BLaER1 treated with 17β-estradiol and CSF1 and Interleukin-3, amounts not matched to agents 10 nM and 100 nM (cell line): ENCODE data around the gene MYO9B.
"Not testable (repeated sequence)": the region's sequence is repeated elsewhere in the genome, so short reads cannot be mapped to it uniquely, and the experiment has no call there.

ENCODE experiments used
- H3K27ac ChIP-seq, 11 experiments: shearing (Covaris generic); formaldehyde crosslinking; 2 replicates each; pipeline ENCODE4 v1.8.1; 2022
- H3K27me3 ChIP-seq, 11 experiments: shearing (Covaris generic); formaldehyde crosslinking; 2 replicates each; pipeline ENCODE4 v1.8.1; 2022
- H3K36me3 ChIP-seq, 11 experiments: shearing (Covaris generic); formaldehyde crosslinking; 2 replicates each; pipeline ENCODE4 v1.8.1; 2022
- H3K4me1 ChIP-seq, 10 experiments: shearing (Covaris generic); formaldehyde crosslinking; 2 replicates each; pipeline ENCODE4 v1.8.1; 2022
- H3K4me2 ChIP-seq, 11 experiments: shearing (Covaris generic); formaldehyde crosslinking; 2 replicates each; pipeline ENCODE4 v1.8.1; 2022
- H3K4me3 ChIP-seq, 10 experiments: shearing (Covaris generic); formaldehyde crosslinking; 2 replicates each; pipeline ENCODE4 v1.8.1; 2022
- H3K9ac ChIP-seq, 11 experiments: shearing (Covaris generic); formaldehyde crosslinking; 2 replicates each; pipeline ENCODE4 v1.8.1; 2022
- H3K9me3 ChIP-seq, 11 experiments: shearing (Covaris generic); formaldehyde crosslinking; replicated peaks in 1 of 11; 2 replicates each; pipeline ENCODE4 v1.8.1; 2022
- H4K20me1 ChIP-seq, 11 experiments: shearing (Covaris generic); formaldehyde crosslinking; 2 replicates each; pipeline ENCODE4 v1.8.1; 2022
- Cebpa-rat ChIP-seq, 11 experiments: shearing (Covaris generic); IDR thresholded peaks; 2 replicates each; pipeline ENCODE4 v1.8.1; 2022

Gene MYO9B

DNA sequence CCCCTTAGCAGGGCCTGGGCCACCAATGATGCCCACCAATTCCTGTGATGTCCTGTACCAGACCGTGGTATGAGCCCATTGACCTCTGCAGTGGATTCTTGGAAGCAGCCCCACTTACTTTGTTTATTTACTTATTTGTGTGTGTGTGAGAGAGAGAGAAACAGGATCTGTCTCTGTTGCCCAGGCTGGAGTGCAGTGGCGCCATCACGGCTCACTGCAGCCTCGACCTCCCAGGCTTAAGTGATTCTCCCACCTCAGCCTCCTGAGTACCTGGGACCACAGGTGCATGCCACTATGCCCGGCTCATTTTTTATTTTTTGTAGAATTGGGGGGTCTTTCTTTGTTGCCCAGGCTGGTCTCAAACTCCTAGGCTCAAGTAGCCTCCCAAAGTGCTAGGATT is 13.0 kb downstream of the MYO9B start:
- Histone ChIP-seq H3K36me3 (peaks cover 39 to 81% (median 62%) of the 10 kb centered on the region in 11 experiments), H4K20me1 (peaks cover 48 to 99% (median 89%) of the 10 kb centered on the region in 11 experiments; a peak in 21 of 22 replicates), H3K4me1 (peaks cover 55 to 100% (median 64%) of the 10 kb centered on the region in 10 experiments), H3K4me3 (no peak overlapping the region), H3K9me3 (peaks cover 0 to 8% (median 3%) of the 10 kb centered on the region in 11 experiments; a peak in 5 of 22 replicates), H3K27me3 (no peaks in the 10 kb centered on the region), H3K27ac (peak overlapping the region in 9 of 11 experiments; percentile 15 to 98 (median 80); a peak in 13 of 22 replicates), H3K4me2 (peak overlapping the region in 7 of 11 experiments; percentile 80 to 100 (median 88); a peak in 12 of 22 replicates), H3K9ac (peak overlapping the region in 4 of 11 experiments; percentile 31 to 87 (median 77); a peak in 4 of 22 replicates)
- no peak for TF ChIP-seq Cebpa-rat (IDR thresholded peaks at IDR 0.05)

DNA sequence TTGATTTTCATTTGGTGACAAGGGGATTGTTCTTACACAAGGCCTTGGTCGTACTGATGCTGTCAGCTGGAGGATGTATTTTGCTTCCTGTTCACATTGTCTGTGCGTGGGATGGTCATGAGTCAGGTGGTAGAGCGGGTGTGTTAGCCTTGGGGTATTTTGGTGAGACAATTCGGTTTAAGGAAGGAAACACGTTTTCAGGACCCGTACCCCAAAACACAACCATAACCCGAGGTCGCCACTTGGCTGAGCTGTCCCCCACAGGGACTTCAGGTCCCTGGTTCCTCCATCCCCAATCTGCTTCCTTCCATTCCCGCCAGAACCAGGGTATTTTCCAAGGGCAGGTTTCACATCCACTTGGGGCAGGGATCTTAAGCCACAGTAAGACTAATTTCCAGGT is 15.0 kb downstream of the MYO9B start:
- Histone ChIP-seq H3K4me3 (peak overlapping the region in 1 of 10 experiments; percentile 49; a peak in 2 of 20 replicates), H3K36me3 (peaks cover 35 to 73% (median 55%) of the 10 kb centered on the region in 11 experiments), H3K9me3 (peaks cover 0 to 8% (median 3%) of the 10 kb centered on the region in 11 experiments; a peak in 5 of 22 replicates), H3K4me1 (peaks cover 52 to 100% (median 68%) of the 10 kb centered on the region in 10 experiments), H3K27ac (peak overlapping the region; percentile 71 to 98 (median 80)), H4K20me1 (peaks cover 36 to 99% (median 89%) of the 10 kb centered on the region in 11 experiments; a peak in 21 of 22 replicates), H3K27me3 (no peaks in the 10 kb centered on the region), H3K9ac (peak overlapping the region; percentile 44 to 87 (median 67); a peak in 18 of 22 replicates), H3K4me2 (peak overlapping the region; percentile 72 to 100 (median 86))
- no peak for TF ChIP-seq Cebpa-rat (IDR thresholded peaks at IDR 0.05)

DNA sequence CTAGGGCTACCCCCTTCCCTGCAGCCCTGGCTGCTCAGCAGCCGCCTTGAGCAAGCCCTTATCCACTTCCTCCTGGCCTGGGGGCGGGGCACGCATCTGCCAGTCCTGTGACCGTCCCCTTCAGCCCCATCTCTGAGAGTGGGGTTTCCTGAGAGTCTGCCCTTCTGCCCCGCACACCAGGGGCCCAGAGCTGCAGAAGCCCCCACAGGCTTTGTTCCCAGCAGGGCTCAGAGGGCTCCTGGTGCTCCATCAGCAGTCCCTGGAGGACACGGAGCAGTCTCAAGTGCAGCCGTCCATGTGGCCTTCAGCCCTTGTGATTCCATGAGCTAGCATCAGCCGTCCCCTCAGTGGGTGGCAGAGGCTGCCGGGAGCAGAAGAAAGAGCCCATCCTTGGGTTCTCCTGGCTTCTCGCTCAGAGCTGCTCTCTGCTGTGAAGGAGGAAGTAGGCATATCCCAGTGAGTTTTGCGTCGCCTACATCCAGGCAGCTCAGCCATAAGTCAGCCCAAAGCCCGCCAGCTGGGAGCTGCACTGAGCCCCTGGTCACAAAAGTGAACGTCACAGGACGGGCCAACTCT is 16.3 kb downstream of the MYO9B start:
- Histone ChIP-seq H3K9me3 (peaks cover 0 to 8% (median 3%) of the 10 kb centered on the region in 11 experiments; a peak in 5 of 22 replicates), H3K9ac (peak overlapping the region; percentile 18 to 87 (median 67); a peak in 17 of 22 replicates), H4K20me1 (peaks cover 34 to 97% (median 87%) of the 10 kb centered on the region in 11 experiments; a peak in 21 of 22 replicates), H3K4me1 (peaks cover 52 to 100% (median 74%) of the 10 kb centered on the region in 10 experiments), H3K27ac (peak overlapping the region; percentile 71 to 98 (median 80)), H3K27me3 (no peaks in the 10 kb centered on the region), H3K36me3 (peaks cover 27 to 62% (median 47%) of the 10 kb centered on the region in 11 experiments; a peak in 21 of 22 replicates), H3K4me3 (peak overlapping the region in 3 of 10 experiments; percentile 26 to 49 (median 38); a peak in 6 of 20 replicates), H3K4me2 (peak overlapping the region; percentile 72 to 100 (median 86))
- no peak for TF ChIP-seq Cebpa-rat (IDR thresholded peaks at IDR 0.05)

DNA sequence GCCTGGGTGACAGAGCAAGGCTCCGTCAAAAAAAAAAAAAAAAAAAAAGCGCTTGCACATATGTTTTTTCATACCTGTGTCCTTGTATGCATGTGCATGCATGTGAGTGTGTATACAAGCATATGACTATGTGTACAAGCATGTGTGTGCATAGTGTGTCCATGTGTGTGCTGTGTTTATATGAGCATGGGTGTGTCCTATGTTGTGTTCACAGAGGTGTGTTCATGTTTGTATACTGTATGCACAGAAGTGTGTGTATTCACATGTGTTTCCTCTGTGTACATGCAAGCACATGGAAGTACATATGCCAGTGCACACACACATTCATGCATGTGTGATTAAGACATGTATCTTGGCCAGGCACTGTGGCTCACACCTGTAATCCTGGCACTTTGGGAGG is 17.1 kb downstream of the MYO9B start:
- Histone ChIP-seq H3K4me3 (no peak overlapping the region), H3K4me1 (peaks cover 52 to 100% (median 82%) of the 10 kb centered on the region in 10 experiments), H4K20me1 (peaks cover 36 to 97% (median 87%) of the 10 kb centered on the region in 11 experiments; a peak in 21 of 22 replicates), H3K9ac (0 out of 22 replicates have a peak overlapping the region, but pooled peaks of 1 of the 11 experiments have one; percentile 34), H3K4me2 (peak overlapping the region in 4 of 11 experiments; percentile 87 to 100 (median 89); a peak in 8 of 22 replicates), H3K27ac (peak overlapping the region in 2 of 11 experiments; percentile 37 to 52; a peak in 2 of 22 replicates), H3K36me3 (peaks cover 22 to 62% (median 41%) of the 10 kb centered on the region in 11 experiments; a peak in 21 of 22 replicates), H3K9me3 (peaks cover 0 to 8% (median 3%) of the 10 kb centered on the region in 11 experiments; a peak in 5 of 22 replicates), H3K27me3 (no peaks in the 10 kb centered on the region)
- TF ChIP-seq Cebpa-rat (IDR thresholded peaks at IDR 0.05): no peak

DNA sequence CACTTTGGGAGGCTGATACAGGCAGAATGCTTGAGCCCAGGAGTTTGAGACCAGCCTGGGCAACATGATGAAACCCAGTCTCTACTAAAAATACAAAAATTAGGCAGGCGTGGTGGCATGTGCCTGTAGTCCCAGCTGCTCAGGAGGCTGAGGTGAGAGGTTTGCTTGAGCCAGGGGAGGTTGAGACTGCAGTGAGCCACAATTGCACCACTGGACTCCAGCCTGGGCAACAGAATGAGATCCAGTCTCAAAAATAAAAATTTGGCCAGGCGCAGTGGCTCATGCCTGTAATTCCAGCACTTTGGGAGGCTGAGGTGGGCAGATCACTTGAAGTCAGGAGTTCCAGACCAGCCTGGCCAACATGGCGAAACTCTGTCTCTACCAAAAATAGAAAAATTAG is 19.1 kb downstream of the MYO9B start:
- H3K27ac ChIP-seq: peak overlapping the region; percentile 2 to 53 (median 19); a peak in 10 of 22 replicates
- H3K4me2 ChIP-seq: peak overlapping the region; percentile 14 to 100 (median 45); a peak in 19 of 22 replicates
- H3K27me3 ChIP-seq, H3K4me3 ChIP-seq, H3K9me3 ChIP-seq: not testable (repeated sequence)
- peak overlapping the region in 6 of 11 experiments; percentile 5 to 36 (median 31); a peak in 4 of 22 replicates for H3K9ac ChIP-seq
- H3K4me1 ChIP-seq: peaks cover 41 to 97% (median 70%) of the 10 kb centered on the region in 10 experiments
- H3K36me3 ChIP-seq: peaks cover 27 to 70% (median 44%) of the 10 kb centered on the region in 11 experiments
- peaks cover 54 to 93% (median 83%) of the 10 kb centered on the region in 11 experiments for H4K20me1 ChIP-seq

DNA sequence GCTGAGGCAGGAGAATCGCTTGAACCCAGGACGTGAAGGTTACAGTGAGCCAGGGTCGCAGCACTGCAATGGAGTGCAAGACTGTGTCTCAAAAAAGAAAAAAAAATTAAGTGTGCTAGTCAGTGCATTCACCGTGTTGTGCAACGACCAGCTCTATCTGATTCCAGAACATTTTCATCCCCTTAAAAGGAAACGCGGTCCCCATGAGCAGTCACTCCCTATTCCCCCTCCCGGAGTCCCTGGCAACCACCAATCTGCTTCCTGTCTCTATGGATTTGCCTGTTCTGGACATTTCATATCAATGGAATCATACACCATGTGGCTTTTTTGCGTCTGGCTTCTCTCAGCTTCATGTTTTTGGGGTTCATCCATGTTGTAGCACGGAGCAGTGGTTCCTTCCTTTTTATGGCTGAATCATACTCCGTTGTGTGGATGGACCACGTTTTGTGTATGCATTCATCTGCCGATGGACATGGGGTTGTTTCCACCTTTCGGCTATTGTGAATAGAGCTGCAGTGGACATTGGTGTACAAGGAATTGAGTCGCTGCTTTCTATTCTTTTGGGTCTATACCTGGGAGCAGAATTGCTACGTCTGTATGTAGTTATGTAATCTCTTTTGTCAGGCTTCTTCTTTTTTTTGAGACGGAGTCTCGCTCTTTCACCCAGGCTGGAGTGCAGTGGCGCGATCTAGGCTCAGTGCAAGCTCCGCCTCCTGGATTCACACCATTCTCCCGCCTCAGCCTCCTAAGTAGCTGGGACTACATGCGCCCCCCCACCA is 19.8 kb downstream of the MYO9B start:
- Histone ChIP-seq H3K4me3 (no peak overlapping the region), H3K9ac (peak overlapping the region in 4 of 11 experiments; percentile 20 to 36 (median 31); a peak in 3 of 22 replicates), H3K4me1 (peaks cover 35 to 97% (median 68%) of the 10 kb centered on the region in 10 experiments), H3K4me2 (peak overlapping the region; percentile 14 to 100 (median 45); a peak in 17 of 22 replicates), H3K27me3 (no peaks in the 10 kb centered on the region), H3K9me3 (peaks cover 0 to 7% (median 3%) of the 10 kb centered on the region in 11 experiments; a peak in 5 of 22 replicates), H3K27ac (peak overlapping the region in 8 of 11 experiments; percentile 2 to 53 (median 25); a peak in 5 of 22 replicates), H4K20me1 (peaks cover 57 to 94% (median 88%) of the 10 kb centered on the region in 11 experiments), H3K36me3 (peaks cover 27 to 75% (median 50%) of the 10 kb centered on the region in 11 experiments)
- TF ChIP-seq Cebpa-rat (IDR thresholded peaks at IDR 0.05): no peak

DNA sequence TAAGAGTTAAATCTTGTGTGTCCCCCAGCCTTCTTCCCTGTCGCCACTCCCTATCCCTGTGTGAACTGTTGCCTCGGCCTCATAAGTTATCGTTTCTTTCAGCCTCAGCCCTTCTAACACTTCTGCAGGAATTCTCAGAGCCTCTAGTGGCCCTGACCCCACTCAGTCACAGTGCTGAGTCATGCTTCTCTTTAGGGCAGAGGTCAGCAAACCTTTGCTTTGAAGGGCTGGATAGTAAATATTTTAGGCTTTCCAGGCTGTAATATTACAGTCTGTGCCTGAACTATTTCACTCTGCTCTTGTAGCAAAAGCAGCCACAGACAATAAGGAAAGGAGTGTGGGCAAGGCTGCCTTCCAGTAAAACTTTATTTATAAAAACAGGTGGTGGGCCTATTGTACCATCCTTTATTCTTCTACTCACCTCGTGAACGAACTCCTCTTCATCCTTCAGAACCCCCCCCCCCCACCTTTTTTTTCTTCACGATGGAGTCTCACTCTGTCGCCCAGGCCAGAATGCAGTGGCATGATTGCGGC is 22.1 kb downstream of the MYO9B start:
- H3K9me3 ChIP-seq: peaks cover 2 to 24% (median 16%) of the 10 kb centered on the region in 11 experiments; a peak in 19 of 22 replicates
- no peaks in the 10 kb centered on the region for H3K27me3 ChIP-seq
- H4K20me1 ChIP-seq: peaks cover 39 to 99% (median 85%) of the 10 kb centered on the region in 11 experiments
- TF ChIP-seq Cebpa-rat (IDR thresholded peaks at IDR 0.05): no peak
- H3K4me1 ChIP-seq: peaks cover 19 to 92% (median 52%) of the 10 kb centered on the region in 10 experiments
- H3K36me3 ChIP-seq: peaks cover 36 to 80% (median 66%) of the 10 kb centered on the region in 11 experiments
- no peak overlapping the region for H3K4me3 ChIP-seq
- H3K4me2 ChIP-seq: peak overlapping the region in 6 of 11 experiments; percentile 2 to 82 (median 53); a peak in 10 of 22 replicates
- peak overlapping the region in 10 of 11 experiments; percentile 4 to 62 (median 30); a peak in 14 of 22 replicates for H3K27ac ChIP-seq
- H3K9ac ChIP-seq: peak overlapping the region in 5 of 11 experiments; percentile 13 to 60 (median 24); a peak in 4 of 22 replicates

DNA sequence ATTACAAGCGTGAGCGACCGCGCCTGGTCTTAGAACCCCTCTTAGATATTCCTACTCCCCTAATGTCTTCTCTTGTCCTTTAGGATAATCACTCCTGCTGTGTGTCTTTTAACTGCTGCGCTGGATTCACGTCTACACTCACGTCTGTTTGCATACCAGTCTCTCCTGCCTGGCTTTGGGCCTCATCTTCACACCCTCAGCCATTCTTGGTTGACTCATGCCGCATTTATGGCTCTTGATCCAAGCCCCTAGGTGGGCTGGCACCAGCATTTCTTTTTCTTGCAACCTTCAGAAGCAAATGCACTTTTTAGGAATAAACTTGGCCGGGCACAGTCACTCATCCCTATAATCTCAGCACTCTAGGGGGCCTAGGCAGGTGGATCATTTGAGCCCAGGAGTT is 22.7 kb downstream of the MYO9B start:
- H3K27me3 ChIP-seq: no peaks in the 10 kb centered on the region
- H3K9me3 ChIP-seq: peaks cover 8 to 30% (median 22%) of the 10 kb centered on the region in 11 experiments; a peak in 20 of 22 replicates
- peaks cover 39 to 80% (median 66%) of the 10 kb centered on the region in 11 experiments for H3K36me3 ChIP-seq
- H3K4me3 ChIP-seq: no peak overlapping the region
- H4K20me1 ChIP-seq: peaks cover 37 to 99% (median 84%) of the 10 kb centered on the region in 11 experiments
- H3K4me2 ChIP-seq: peak overlapping the region in 2 of 11 experiments; percentile 2 to 82; a peak in 2 of 22 replicates
- no peak for TF ChIP-seq Cebpa-rat (IDR thresholded peaks at IDR 0.05)
- H3K27ac ChIP-seq: peak overlapping the region in 1 of 11 experiments; percentile 62; a peak in 2 of 22 replicates
- peaks cover 19 to 92% (median 49%) of the 10 kb centered on the region in 10 experiments for H3K4me1 ChIP-seq
- H3K9ac ChIP-seq: no peak overlapping the region
